Measurements from ENCODE around the gene CBX8. TPM values are rescaled to one million over a fixed set of nuclear protein-coding genes. Genes with fewer than 3 reads are reported as not detected.

The CBX8 gene
- total RNA-seq, 1 donor from 2014 or later, result 16.0 TPM

GRCh38 chr17:79806863-79807720 lies 10.2 kb upstream of the CBX8 start:
- peaks cover 20% of the 10 kb centered on the region for H3K4me1 Mint-ChIP-seq (ENCODE audit: unreplicated experiment)
- no peak for TF ChIP-seq CTCF (conservative IDR thresholded peaks at IDR 0.05)
- no peak for DNase-seq (ENCODE audit: extremely low spot score, unreplicated experiment)
- peaks cover 79% of the 10 kb centered on the region for H3K27me3 Mint-ChIP-seq
- peaks cover 4% of the 10 kb centered on the region for H3K36me3 Mint-ChIP-seq
- H3K4me3 Mint-ChIP-seq, result no peak overlapping the region
- H3K27ac Mint-ChIP-seq, result peak overlapping the region; percentile 48
- H3K9me3 Mint-ChIP-seq, result no peaks in the 10 kb centered on the region

GRCh38 chr17:79806446-79806760 lies 9.5 kb upstream of the CBX8 start:
- H3K36me3 Mint-ChIP-seq, result peaks cover 4% of the 10 kb centered on the region
- no peak overlapping the region for H3K4me3 Mint-ChIP-seq
- no peak for DNase-seq (ENCODE audit: extremely low spot score, unreplicated experiment)
- no peak for TF ChIP-seq CTCF (conservative IDR thresholded peaks at IDR 0.05)
- peaks cover 80% of the 10 kb centered on the region for H3K27me3 Mint-ChIP-seq
- no peaks in the 10 kb centered on the region for H3K9me3 Mint-ChIP-seq
- no peak overlapping the region for H3K27ac Mint-ChIP-seq
- H3K4me1 Mint-ChIP-seq (ENCODE audit: unreplicated experiment), result peaks cover 17% of the 10 kb centered on the region

DNA sequence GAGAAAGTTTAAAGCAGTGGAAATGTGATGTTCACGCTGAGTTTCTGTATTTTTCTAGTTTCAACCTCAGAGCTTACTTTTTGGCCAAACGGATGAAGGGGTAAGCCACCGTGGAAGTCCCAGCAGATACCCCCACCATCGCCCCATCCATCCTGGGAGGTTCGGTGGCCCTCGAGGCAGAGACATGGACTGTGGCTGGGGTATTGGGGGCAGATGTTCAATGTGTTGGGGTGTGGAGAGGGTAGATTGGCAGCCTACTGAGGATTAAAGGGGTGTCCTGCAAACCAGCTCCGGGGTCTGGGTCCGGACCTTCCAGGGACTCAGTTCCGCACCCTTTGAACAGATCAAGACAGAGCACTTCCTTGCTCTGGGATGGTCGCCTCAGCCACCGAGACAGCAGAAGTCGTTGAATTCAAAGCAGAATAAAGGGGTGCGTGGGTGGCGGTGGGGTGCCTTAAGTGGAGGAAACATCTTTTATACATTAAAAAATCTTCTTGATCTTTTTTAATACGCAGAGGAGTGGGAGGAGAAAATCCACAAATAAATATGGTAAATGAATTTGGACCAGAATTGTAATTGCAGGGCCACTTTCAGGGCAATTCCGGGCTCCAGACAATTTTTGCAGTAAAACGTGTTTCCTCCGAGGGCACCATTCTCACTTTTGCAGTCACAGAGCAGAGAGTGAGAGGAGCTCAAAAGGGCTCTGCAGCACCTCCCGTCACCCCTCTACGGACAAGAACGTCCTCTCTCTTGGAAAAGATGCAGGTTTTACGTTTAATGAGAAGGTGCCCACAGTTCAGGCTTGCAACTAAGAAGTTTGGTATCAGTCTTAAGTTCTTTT lies 8.2 kb upstream of the CBX8 start:
- DNase-seq (ENCODE audit: extremely low spot score, unreplicated experiment), result no peak
- Mint-ChIP-seq H3K36me3 (peaks cover 8% of the 10 kb centered on the region), H3K27ac (peak overlapping the region; percentile 68), H3K27me3 (peaks cover 86% of the 10 kb centered on the region), H3K4me1 (ENCODE audit: unreplicated experiment) (peaks cover 22% of the 10 kb centered on the region), H3K9me3 (no peaks in the 10 kb centered on the region), H3K4me3 (peak overlapping the region; percentile 81)
- TF ChIP-seq CTCF (conservative IDR thresholded peaks at IDR 0.05), result no peak

DNA sequence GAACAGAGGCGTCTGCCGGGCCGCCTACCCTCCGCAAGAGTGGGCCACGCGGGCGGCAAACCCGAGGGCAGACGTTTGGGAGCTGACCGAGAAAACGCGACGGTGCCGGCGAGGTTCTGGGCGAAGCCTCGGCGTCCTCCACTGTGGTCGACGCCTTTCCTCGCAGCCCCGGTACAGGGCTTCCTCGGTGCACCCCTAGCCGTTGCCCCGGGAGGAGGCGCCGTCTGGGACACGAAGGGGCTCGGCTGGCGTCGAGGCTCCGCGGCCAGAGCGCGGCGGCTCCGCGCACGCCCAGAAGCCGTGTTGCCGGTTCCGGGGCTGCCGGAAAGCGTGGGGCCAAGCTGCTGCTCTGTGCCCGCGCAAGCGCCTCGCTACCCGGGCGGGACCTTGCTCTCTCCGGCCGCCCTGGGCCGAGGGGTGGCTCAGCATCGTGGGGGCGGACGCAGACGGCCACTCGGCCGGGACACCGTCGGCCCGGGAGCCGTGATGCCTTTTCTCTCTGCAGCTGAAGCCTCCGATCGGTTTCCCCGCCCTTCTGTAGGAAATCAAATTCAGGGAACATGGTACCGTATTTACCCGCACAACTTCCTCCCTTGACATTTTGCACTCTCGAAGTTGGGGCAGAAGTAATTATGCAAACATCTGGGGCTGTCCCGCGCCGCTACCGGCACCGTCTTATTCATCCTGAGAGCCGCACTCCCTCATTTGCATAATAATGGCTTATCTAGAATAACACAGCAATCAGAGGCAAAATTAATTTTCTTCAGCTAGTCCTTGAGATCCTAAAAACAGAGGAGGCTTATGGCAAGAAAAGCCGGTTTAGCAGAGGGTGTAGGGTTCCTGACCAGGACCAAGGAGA lies 7.3 kb upstream of the CBX8 start:
- TF ChIP-seq CTCF (conservative IDR thresholded peaks at IDR 0.05), result no peak
- no peaks in the 10 kb centered on the region for H3K9me3 Mint-ChIP-seq
- peaks cover 30% of the 10 kb centered on the region for H3K4me1 Mint-ChIP-seq (ENCODE audit: unreplicated experiment)
- DNase-seq (ENCODE audit: extremely low spot score, unreplicated experiment), result no peak
- peak overlapping the region; percentile 81 for H3K4me3 Mint-ChIP-seq
- peak overlapping the region; percentile 68 for H3K27ac Mint-ChIP-seq
- H3K27me3 Mint-ChIP-seq, result peaks cover 93% of the 10 kb centered on the region
- peaks cover 8% of the 10 kb centered on the region for H3K36me3 Mint-ChIP-seq

DNA sequence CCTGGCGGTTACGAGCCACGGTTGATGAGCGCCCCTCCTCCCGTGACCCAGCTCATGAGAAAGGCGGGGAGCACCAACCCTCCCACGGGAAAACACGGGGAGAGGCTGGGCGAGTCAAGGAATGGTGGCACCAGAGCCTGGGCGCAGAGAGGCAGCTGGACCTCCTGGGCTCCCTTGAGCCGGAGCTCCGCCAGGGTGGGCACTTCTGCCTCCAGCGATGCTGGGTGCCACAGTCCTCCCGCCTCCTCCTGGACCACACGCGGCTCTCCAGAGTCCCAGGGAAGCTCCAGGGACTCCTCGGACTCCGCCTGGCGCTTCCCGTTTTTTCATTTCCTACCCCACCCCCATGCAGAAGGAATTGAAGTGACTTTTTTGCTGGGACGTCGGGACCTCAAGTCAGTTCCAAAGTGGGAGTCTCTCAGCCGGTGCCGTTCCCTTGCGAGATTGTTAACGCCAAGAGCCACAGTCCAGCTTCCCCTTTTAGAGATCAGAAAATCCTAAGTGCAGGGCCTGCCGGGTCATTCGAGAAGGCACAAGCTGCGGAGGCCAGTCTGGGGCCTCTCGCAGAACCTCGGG lies 6.6 kb upstream of the CBX8 start:
- no peak for DNase-seq (ENCODE audit: extremely low spot score, unreplicated experiment)
- no peak for TF ChIP-seq CTCF (conservative IDR thresholded peaks at IDR 0.05)
- Mint-ChIP-seq H3K27me3 (peaks cover 93% of the 10 kb centered on the region), H3K4me1 (ENCODE audit: unreplicated experiment) (peaks cover 30% of the 10 kb centered on the region), H3K36me3 (peaks cover 8% of the 10 kb centered on the region), H3K27ac (no peak overlapping the region), H3K4me3 (peak overlapping the region; percentile 69), H3K9me3 (no peaks in the 10 kb centered on the region)
